Mesangial cell (primary cell): ENCODE data around the gene NEIL3. TPM values are rescaled to one million over a fixed set of nuclear protein-coding genes. Genes with fewer than 3 reads are reported as not detected.

Experiments
- total RNA-seq: library from RNA; depleted of rRNA; stranded (reverse); fragments of >200 nt; gene quantifications from 2 replicates; pipeline ENCODE4 v1.2.3, GENCODE V29; 2015

The NEIL3 gene
- total RNA-seq, result 0.76 and 11.4 TPM in 2 replicates

GRCh38 chr4:177309522-177310371 is at the start of gene NEIL3:
NEIL3 (plus strand) TSS chr4:177309874; CDS start chr4:177309954, 80 bp downstream.

Other genes starting within 250 kb of the NEIL3 start
- gene AGA, start 132.6 kb downstream of the NEIL3 start, total RNA-seq, result 20.0 and 29.3 TPM in 2 replicates